H1 (cell line): Measurements from ENCODE around the gene CELSR3. TPM values are rescaled to one million over a fixed set of nuclear protein-coding genes. Genes with fewer than 3 reads are reported as not detected.

Source experiments
- FOSL1 ChIP-seq: IDR thresholded peaks from 2 replicates; pipeline ENCODE4 v1.6.1; 2011; ENCODE audit warnings: mild to moderate bottlenecking, low read depth, low read length, moderate library complexity; ENCODE audit not compliant: insufficient read depth
- JUN ChIP-seq: IDR thresholded peaks from 2 replicates; pipeline ENCODE4 v1.6.1; 2011; ENCODE audit warnings: low read depth, mild to moderate bottlenecking, improper control_type of control experiment, low read length
- polyA plus RNA-seq, 7 experiments: library from polyadenylated mRNA; depleted of rRNA in 3 of 7; stranded (reverse) in 5 of 7; unstranded in 2 of 7; fragments of >200 nt in 5 of 7; fragments of 200-250 nt in 2 of 7; gene quantifications; 1 replicate in 5 of 7; 2 replicates in 1 of 7; 4 replicates in 1 of 7; pipeline versions ENCODE4 v1.2.1 to v1.2.3, GENCODE V29; 2011 to 2013; ENCODE audit warnings: missing spikeins in 2 of 7, mixed read lengths in 2 of 7
- total RNA-seq: library from RNA; stranded (reverse); fragmentation: NEBNext Ultra II Directional; extraction: Animal tissue kit (Norgen Biotek cat#: 25700); gene quantifications from 2 replicates; pipeline ENCODE4 v1.2.1, GENCODE V29; 2021

Gene CELSR3
- total and polyA plus RNA-seq, 2 of the 8 experiments (the other 6 are each of a cell fraction or from before 2014, with no cell fraction given) = 11.6 to 29.5 TPM

DNA sequence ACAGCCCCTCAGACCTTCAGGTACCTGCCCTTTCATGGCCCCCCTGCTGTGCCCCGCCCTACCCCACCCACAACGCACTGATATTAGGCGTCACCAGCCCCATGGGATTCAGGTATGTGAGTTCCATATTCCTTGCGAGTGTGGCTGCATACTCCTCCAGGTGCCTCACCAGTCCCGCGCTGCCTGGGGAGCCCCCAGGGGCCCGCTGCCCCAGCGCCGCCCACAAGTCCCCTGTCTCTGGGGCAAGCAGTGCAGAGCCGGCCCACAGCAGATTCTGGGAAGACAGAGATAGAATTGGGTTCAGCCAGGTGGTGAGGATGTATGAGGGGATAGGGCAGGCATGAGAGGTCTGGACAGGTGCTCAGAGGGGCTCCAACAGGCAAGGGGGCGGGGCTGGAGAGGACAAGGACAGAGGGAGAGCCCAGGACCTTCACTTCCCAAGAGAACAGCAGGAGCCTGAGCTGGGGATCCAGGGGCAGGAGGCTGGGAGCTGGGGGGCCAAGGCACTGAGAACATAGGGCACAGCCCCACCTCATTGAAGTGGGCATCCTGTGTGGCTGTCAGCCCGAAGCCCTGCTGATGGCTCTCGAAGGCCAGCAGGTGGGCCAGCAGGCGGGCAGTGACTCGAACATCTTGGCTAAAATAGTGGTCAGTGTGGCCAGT, 14.4 kb downstream of the CELSR3 start (continued):
- no peak for TF ChIP-seq JUN
- TF ChIP-seq FOSL1 = no peak
